ENCODE results near the gene CTNNA1.
"Not testable (repeated sequence)": the region's sequence is repeated elsewhere in the genome, so short reads cannot be mapped to it uniquely, and the experiment has no call there.

The CTNNA1 gene, protein sequence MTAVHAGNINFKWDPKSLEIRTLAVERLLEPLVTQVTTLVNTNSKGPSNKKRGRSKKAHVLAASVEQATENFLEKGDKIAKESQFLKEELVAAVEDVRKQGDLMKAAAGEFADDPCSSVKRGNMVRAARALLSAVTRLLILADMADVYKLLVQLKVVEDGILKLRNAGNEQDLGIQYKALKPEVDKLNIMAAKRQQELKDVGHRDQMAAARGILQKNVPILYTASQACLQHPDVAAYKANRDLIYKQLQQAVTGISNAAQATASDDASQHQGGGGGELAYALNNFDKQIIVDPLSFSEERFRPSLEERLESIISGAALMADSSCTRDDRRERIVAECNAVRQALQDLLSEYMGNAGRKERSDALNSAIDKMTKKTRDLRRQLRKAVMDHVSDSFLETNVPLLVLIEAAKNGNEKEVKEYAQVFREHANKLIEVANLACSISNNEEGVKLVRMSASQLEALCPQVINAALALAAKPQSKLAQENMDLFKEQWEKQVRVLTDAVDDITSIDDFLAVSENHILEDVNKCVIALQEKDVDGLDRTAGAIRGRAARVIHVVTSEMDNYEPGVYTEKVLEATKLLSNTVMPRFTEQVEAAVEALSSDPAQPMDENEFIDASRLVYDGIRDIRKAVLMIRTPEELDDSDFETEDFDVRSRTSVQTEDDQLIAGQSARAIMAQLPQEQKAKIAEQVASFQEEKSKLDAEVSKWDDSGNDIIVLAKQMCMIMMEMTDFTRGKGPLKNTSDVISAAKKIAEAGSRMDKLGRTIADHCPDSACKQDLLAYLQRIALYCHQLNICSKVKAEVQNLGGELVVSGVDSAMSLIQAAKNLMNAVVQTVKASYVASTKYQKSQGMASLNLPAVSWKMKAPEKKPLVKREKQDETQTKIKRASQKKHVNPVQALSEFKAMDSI

DNA sequence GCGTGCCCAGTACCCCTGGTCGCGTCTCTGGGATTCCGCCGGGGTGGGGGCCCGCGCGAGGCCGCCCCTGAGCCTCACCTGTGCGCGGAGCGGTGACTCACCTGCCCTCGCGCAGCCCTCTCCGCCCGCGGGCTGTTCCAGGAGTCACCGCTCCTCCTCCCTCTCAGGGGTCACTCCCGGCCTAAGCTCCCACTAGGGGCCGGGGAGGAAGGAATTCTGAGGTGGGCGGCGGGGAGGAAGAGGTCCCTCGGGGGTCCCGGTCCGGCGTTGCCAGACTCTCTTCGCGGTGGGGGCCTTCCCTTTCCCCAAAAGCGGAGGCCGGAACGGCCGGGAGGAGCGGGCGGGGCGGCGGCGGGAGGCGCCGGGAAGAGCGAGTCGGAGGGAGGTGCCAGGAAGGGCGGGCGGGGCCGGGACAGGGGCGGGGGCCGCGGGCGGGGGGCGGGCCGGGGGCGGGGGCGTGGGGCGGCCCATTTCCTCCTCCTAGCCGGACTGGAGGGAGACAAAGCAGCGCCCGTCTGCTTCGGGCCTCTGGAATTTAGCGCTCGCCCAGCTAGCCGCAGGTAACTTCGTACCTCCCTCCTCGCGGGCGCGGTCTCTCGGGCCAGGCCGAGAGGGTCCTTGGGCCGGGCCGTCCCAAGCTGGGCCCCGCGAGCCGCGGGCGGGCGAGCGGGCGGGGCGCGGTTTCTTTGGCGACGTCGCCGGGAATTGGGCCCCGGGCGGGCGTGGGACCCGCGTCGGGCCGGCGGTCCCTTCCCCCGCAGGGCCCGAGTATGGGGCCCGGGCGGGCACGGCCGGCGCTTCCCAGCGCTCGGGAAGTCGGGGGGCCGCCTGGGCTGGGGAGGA is at the start of gene CTNNA1:
TSS of gene CTNNA1 (plus strand) at position 475 of the 843 bp plus-strand sequence. CDS start 28,500 bp downstream, outside the sequence.
- no peak for DNase-seq (ENCODE audit: low read depth)
- TF ChIP-seq CTCF (IDR thresholded peaks at IDR 0.05; ENCODE audit: control insufficient read depth, extremely low read depth, insufficient read depth): no peak
- H3K4me3 ChIP-seq (ENCODE audit: low read depth, low read length): peak within 1 kb of the TSS; percentile 80

GRCh38 chr5:138703777-138704176 is 49.4 kb upstream of the CTNNA1 start:
- not testable (repeated sequence) for H3K4me3 ChIP-seq (ENCODE audit: low read depth, low read length); DNase-seq (ENCODE audit: low read depth)

GRCh38 chr5:138705007-138705406 is 48.2 kb upstream of the CTNNA1 start:
- no peak for TF ChIP-seq CTCF (IDR thresholded peaks at IDR 0.05; ENCODE audit: control insufficient read depth, extremely low read depth, insufficient read depth)
- no peak overlapping the region for H3K4me3 ChIP-seq (ENCODE audit: low read depth, low read length)
- DNase-seq (ENCODE audit: low read depth): no peak

- no peak for DNase-seq (ENCODE audit: low read depth)
- no peak overlapping the region for H3K4me3 ChIP-seq (ENCODE audit: low read depth, low read length)
- TF ChIP-seq CTCF (IDR thresholded peaks at IDR 0.05; ENCODE audit: control insufficient read depth, extremely low read depth, insufficient read depth): no peak
Observed at GRCh38 chr5:138705567-138705966, 47.7 kb upstream of the CTNNA1 start.

DNA sequence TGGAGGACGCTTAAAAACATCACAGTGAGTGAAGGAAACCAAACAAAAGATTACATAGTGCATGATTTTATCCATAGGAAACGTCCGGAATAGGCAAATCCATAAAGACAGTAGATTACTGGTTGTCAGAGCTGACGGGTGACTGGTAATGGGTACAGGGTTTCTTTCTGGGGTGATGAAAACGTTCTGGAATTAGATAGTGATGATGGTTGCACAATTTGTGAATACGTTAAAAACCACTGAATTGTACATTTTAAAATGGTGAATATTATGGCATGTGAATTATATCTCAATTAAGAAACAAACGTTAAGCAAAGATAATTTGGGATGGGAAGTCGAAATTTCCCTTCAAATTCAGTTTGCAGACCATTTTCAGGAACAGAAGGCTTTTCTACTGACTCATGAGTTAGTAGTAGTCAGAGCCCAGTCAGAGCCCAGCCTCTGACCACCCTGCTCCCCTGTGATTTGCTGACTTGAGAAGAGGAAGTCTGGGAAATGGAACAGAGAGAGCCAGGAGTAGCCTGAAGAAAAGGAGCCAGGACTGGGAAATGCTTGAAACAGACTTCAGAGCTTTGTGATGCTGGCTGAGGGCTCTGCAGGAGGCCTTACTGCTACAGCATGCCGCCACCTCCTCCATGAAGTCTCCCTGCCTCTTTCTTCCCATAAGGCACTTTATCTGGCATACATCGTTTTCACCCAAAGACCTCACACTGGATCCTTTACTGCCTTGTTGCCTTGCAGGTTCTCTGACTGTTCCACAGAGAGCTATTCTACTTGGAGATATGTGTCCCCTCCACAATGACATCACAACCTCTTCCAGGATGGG is 46.4 kb upstream of the CTNNA1 start:
- H3K4me3 ChIP-seq (ENCODE audit: low read depth, low read length): no peak overlapping the region
- DNase-seq (ENCODE audit: low read depth): no peak
- no peak for TF ChIP-seq CTCF (IDR thresholded peaks at IDR 0.05; ENCODE audit: control insufficient read depth, extremely low read depth, insufficient read depth)

DNA sequence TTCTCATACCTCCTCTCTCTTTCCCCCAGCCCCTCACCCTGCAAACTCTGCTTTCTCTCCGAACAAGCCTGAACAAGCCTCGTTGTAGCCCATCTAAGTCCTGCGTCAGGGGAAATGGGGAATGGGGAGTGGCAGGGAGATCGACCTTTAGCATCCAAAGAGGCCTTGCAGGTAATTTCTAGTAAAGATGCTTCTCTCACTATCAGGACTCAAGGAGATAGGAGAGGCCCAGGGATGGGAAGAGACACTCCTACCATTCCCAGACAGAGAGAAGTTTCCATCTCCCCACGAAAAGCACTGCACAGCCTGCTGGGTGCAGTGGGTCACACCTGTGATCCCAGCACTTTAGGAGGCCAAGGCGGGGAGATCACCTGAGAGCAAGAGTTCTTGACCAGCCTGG is 44.4 kb upstream of the CTNNA1 start:
- no peak for DNase-seq (ENCODE audit: low read depth)
- no peak for TF ChIP-seq CTCF (IDR thresholded peaks at IDR 0.05; ENCODE audit: control insufficient read depth, extremely low read depth, insufficient read depth)
- H3K4me3 ChIP-seq (ENCODE audit: low read depth, low read length): no peak overlapping the region

All from LNCaP clone FGC (cell line).